GM23338 (cell line): ENCODE results near the gene NADK2. TPM values are rescaled to one million over a fixed set of nuclear protein-coding genes. Genes with fewer than 3 reads are reported as not detected.

ENCODE experiments used
- ATAC-seq: fragments of 200-7000 bp; cut with Tn5 transposase; 3 replicates; pipeline ENCODE4 v1.9.1; 2020
- DNase-seq: peaks from one replicate; pipeline ENCODE4 v3.0.0-alpha.2; 2015; ENCODE audit warnings: low spot score
- H2AFZ ChIP-seq: fragments of 200-600 bp; sonication (generic); 2 replicates; pipeline ENCODE4 v1.8.0; 2016; ENCODE audit warnings: antibody characterized with exemption, mild to moderate bottlenecking, moderate library complexity
- H3F3A ChIP-seq: fragments of 200-600 bp; sonication (generic); replicated peaks from 2 replicates; pipeline ENCODE4 v1.8.0; 2017; ENCODE audit warnings: antibody characterized with exemption, mixed run types, low read depth
- H3K27ac ChIP-seq: fragments of 200-600 bp; sonication (generic); 2 replicates; pipeline ENCODE4 v1.6.1; 2016; ENCODE audit warnings: low read depth
- H3K27me3 ChIP-seq: fragments of 200-600 bp; sonication (generic); 2 replicates; pipeline ENCODE4 v1.8.0; 2016; ENCODE audit warnings: mild to moderate bottlenecking, mixed run types, moderate library complexity; ENCODE audit not compliant: insufficient read depth
- H3K36me3 ChIP-seq: fragments of 200-600 bp; sonication (generic); 2 replicates; pipeline ENCODE4 v1.8.0; 2016; ENCODE audit warnings: mild to moderate bottlenecking; ENCODE audit not compliant: insufficient read depth
- H3K4me1 ChIP-seq: fragments of 200-600 bp; sonication (generic); 2 replicates; pipeline ENCODE4 v1.8.0; 2016; ENCODE audit warnings: mild to moderate bottlenecking, moderate library complexity; ENCODE audit not compliant: insufficient read depth
- H3K4me2 ChIP-seq: fragments of 200-600 bp; sonication (generic); 2 replicates; pipeline ENCODE4 v1.7.1; 2017; ENCODE audit warnings: mixed run types
- H3K4me3 ChIP-seq: fragments of 200-600 bp; sonication (generic); 2 replicates; pipeline ENCODE4 v1.6.1; 2016; ENCODE audit warnings: mixed run types
- H3K79me2 ChIP-seq: fragments of 200-600 bp; sonication (generic); replicated peaks from 2 replicates; pipeline ENCODE4 v1.8.0; 2017; ENCODE audit warnings: mild to moderate bottlenecking; ENCODE audit not compliant: insufficient read depth
- H3K9me2 ChIP-seq: fragments of 200-600 bp; sonication (generic); 2 replicates; pipeline ENCODE4 v1.8.0; 2017; ENCODE audit not compliant: insufficient read depth
- H4K20me1 ChIP-seq: fragments of 200-600 bp; sonication (generic); replicated peaks from 2 replicates; pipeline ENCODE4 v1.8.0; 2017; ENCODE audit warnings: mild to moderate bottlenecking; ENCODE audit not compliant: insufficient read depth
- H3K27ac Mint-ChIP-seq: 2 replicates; pipeline ENCODE4 v1.8.0; 2020; ENCODE audit warnings: inconsistent platforms, mild to moderate bottlenecking, moderate library complexity, mixed read lengths
- H3K27me3 Mint-ChIP-seq: 3 replicates; pipeline ENCODE4 v1.8.0; 2022; ENCODE audit warnings: low read depth, mild to moderate bottlenecking, moderate library complexity, mixed read lengths, inconsistent platforms; ENCODE audit not compliant: insufficient read depth, poor library complexity
- H3K36me3 Mint-ChIP-seq: 3 replicates; pipeline ENCODE4 v1.8.0; 2021; ENCODE audit warnings: low read depth, mild to moderate bottlenecking, inconsistent platforms, moderate library complexity, mixed read lengths
- H3K4me1 Mint-ChIP-seq: 3 replicates; pipeline ENCODE4 v1.8.0; 2020; ENCODE audit warnings: mild to moderate bottlenecking, inconsistent platforms, mixed read lengths
- H3K4me3 Mint-ChIP-seq: 3 replicates; pipeline ENCODE4 v1.8.0; 2021; ENCODE audit warnings: moderate library complexity, mild to moderate bottlenecking, inconsistent platforms, mixed read lengths
- H3K9me3 Mint-ChIP-seq: 3 replicates; pipeline ENCODE4 v1.8.0; 2020; ENCODE audit warnings: moderate library complexity, mild to moderate bottlenecking, inconsistent platforms, mixed read lengths
- CREB1 ChIP-seq: fragments of 250-450 bp; sonication (Bioruptor Pico); IDR thresholded peaks from 2 replicates; pipeline ENCODE4 v1.5.0; 2020; ENCODE audit warnings: low read depth, mild to moderate bottlenecking, moderate library complexity
- CTCF ChIP-seq, 2 experiments: fragments of 200-600 bp in 1 of 2; sonication (generic) in 1 of 2; conservative IDR thresholded peaks; 2 replicates each; pipeline versions ENCODE4 v1.5.1 to v1.6.1; 2016 to 2017; ENCODE audit warnings: antibody characterized with exemption in 2 of 2, low read depth in 2 of 2, mild to moderate bottlenecking in 2 of 2, moderate library complexity in 1 of 2
- ETS1 ChIP-seq: IDR thresholded peaks from 2 replicates; pipeline ENCODE4 v1.6.1; 2016; ENCODE audit warnings: antibody characterized with exemption
- EZH2 ChIP-seq: fragments of 200-600 bp; sonication (generic); IDR thresholded peaks from one replicate; pipeline ENCODE4 v1.8.0; 2017; ENCODE audit warnings: antibody characterized with exemption, mild to moderate bottlenecking, low read depth; ENCODE audit not compliant: unreplicated experiment
- EZH2phosphoT487 ChIP-seq: fragments of 200-600 bp; sonication (generic); IDR thresholded peaks from one replicate; pipeline ENCODE4 v1.8.1; 2018; ENCODE audit warnings: antibody characterized with exemption; ENCODE audit not compliant: unreplicated experiment
- JUNB ChIP-seq: IDR thresholded peaks from one replicate; pipeline ENCODE4 v1.6.1; 2016; ENCODE audit warnings: antibody characterized with exemption; ENCODE audit not compliant: unreplicated experiment
- NANOG ChIP-seq: IDR thresholded peaks from 2 replicates; pipeline ENCODE4 v1.6.1; 2016; ENCODE audit warnings: antibody characterized with exemption, borderline replicate concordance
- REST ChIP-seq: IDR thresholded peaks from one replicate; pipeline ENCODE4 v1.6.1; 2018; ENCODE audit warnings: antibody characterized with exemption; ENCODE audit not compliant: unreplicated experiment
- STAT1 ChIP-seq: IDR thresholded peaks from one replicate; pipeline ENCODE4 v1.6.1; 2016; ENCODE audit warnings: antibody characterized with exemption; ENCODE audit not compliant: unreplicated experiment
- ZNF114 ChIP-seq: fragments of 250-450 bp; sonication (Bioruptor Pico); IDR thresholded peaks from 2 replicates; pipeline ENCODE4 v1.5.0; 2020; ENCODE audit warnings: mild to moderate bottlenecking, moderate library complexity
- ZNF331 ChIP-seq: fragments of 250-450 bp; sonication (Bioruptor Pico); IDR thresholded peaks from 2 replicates; pipeline ENCODE4 v1.5.0; 2020; ENCODE audit warnings: low read depth, mild to moderate bottlenecking, moderate library complexity
- polyA plus RNA-seq: library from polyadenylated mRNA; unstranded; fragments of >200 nt; fragmentation: Nextera tagmentation; extraction: Ambion mirVana; gene quantifications from 2 replicates; pipeline ENCODE4 v1.2.1, GENCODE V29; 2016
- total RNA-seq: library from RNA; depleted of rRNA; stranded (reverse); fragments of >200 nt; shearing (Covaris generic); gene quantifications from 2 replicates; pipeline ENCODE4 v1.2.3, GENCODE V29; 2014

NADK2 gene
- total and polyA plus RNA-seq, 2 experiments from 2014 or later: 4.5 to 16.0 TPM

GRCh38 chr5:36214436-36214835 lies 27.3 kb downstream of the NADK2 start:
- H3K9me2 ChIP-seq: no peaks in the 10 kb centered on the region
- H3K36me3 Mint-ChIP-seq: no peaks in the 10 kb centered on the region
- H3F3A ChIP-seq: no peaks in the 10 kb centered on the region
- H3K27me3 ChIP-seq: no peaks in the 10 kb centered on the region
- DNase-seq (peak; percentile 12), ATAC-seq (no peak)
- no peak overlapping the region for H2AFZ ChIP-seq
- H3K36me3 ChIP-seq: no peaks in the 10 kb centered on the region
- TF ChIP-seq CTCF (conservative IDR thresholded peaks at IDR 0.05; ENCODE audit: low read depth in 2 of 2) (peak; percentile 14 to 33; a peak in 2 of 4 replicates), JUNB (no peak)
- H3K4me3 Mint-ChIP-seq: no peak overlapping the region
- H3K27ac ChIP-seq: no peak overlapping the region
- no peak overlapping the region for H3K4me2 ChIP-seq
- no peaks in the 10 kb centered on the region for H3K27me3 Mint-ChIP-seq
- no peak overlapping the region for H3K27ac Mint-ChIP-seq
- H3K4me1 ChIP-seq: no peaks in the 10 kb centered on the region
- no peaks in the 10 kb centered on the region for H3K9me3 Mint-ChIP-seq
- no peak overlapping the region for H3K4me3 ChIP-seq
- no peaks in the 10 kb centered on the region for H3K79me2 ChIP-seq
- no peaks in the 10 kb centered on the region for H4K20me1 ChIP-seq
- H3K4me1 Mint-ChIP-seq: no peaks in the 10 kb centered on the region

- Histone ChIP-seq H3F3A (no peaks in the 10 kb centered on the region), H3K9me2 (no peaks in the 10 kb centered on the region), H3K4me1 (no peaks in the 10 kb centered on the region), H2AFZ (no peak overlapping the region), H3K79me2 (no peaks in the 10 kb centered on the region), H4K20me1 (no peaks in the 10 kb centered on the region), H3K4me2 (no peak overlapping the region), H3K27me3 (no peaks in the 10 kb centered on the region), H3K27ac (no peak overlapping the region), H3K4me3 (no peak overlapping the region), H3K36me3 (no peaks in the 10 kb centered on the region)
- Mint-ChIP-seq H3K27ac (no peak overlapping the region), H3K4me3 (no peak overlapping the region), H3K27me3 (peaks cover 1% of the 10 kb centered on the region), H3K36me3 (peaks cover 4% of the 10 kb centered on the region; the same call in 2 of the 3 replicates), H3K4me1 (no peaks in the 10 kb centered on the region), H3K9me3 (no peaks in the 10 kb centered on the region)
- no peak for TF ChIP-seq ETS1
- TF ChIP-seq JUNB: no peak
- TF ChIP-seq STAT1: no peak
- no peak for TF ChIP-seq REST
- no peak for TF ChIP-seq ZNF331 (CRISPR knock-in tag)
- no peak for TF ChIP-seq NANOG
- TF ChIP-seq EZH2: no peak
- no peak for TF ChIP-seq ZNF114 (CRISPR knock-in tag)
- TF ChIP-seq CREB1: no peak
- no peak for TF ChIP-seq EZH2phosphoT487
- TF ChIP-seq CTCF (conservative IDR thresholded peaks at IDR 0.05; ENCODE audit: low read depth in 2 of 2): no peak
- no peak for ATAC-seq
- DNase-seq: no peak
These were observed 32.1 kb downstream of the NADK2 start for GRCh38 chr5:36209664-36210063.
